Epithelial cell of proximal tubule (primary cell): Measurements from ENCODE around the gene MAD2L1BP. TPM values are rescaled to one million over a fixed set of nuclear protein-coding genes. Genes with fewer than 3 reads are reported as not detected.

Source experiments
- DNase-seq: peaks from one replicate; pipeline ENCODE4 v3.0.0-alpha.2; 2011; ENCODE audit warnings: low read depth
- H3K4me3 ChIP-seq: 2 replicates; pipeline ENCODE4 v1.5.1; 2011; ENCODE audit warnings: low read depth, mild to moderate bottlenecking, low read length
- CTCF ChIP-seq: conservative IDR thresholded peaks from 2 replicates; pipeline ENCODE4 v1.5.1; 2012; ENCODE audit warnings: low read depth, mild to moderate bottlenecking, low read length
- total RNA-seq: library from RNA; depleted of rRNA; stranded (reverse); fragments of >200 nt; gene quantifications from 2 replicates; pipeline ENCODE4 v1.2.3, GENCODE V29; 2015

The MAD2L1BP gene
- total RNA-seq, 1 donor from 2014 or later = 41.8 TPM

- H3K4me3 ChIP-seq = no peak overlapping the region
- no peak for TF ChIP-seq CTCF
- no peak for DNase-seq
These were observed 18.7 kb upstream of the MAD2L1BP start for GRCh38 chr6:43616725-43617472.

GRCh38 chr6:43621078-43621835 lies 14.4 kb upstream of the MAD2L1BP start:
- no peak for TF ChIP-seq CTCF
- no peak for DNase-seq

GRCh38 chr6:43621836-43622180 lies 13.8 kb upstream of the MAD2L1BP start:
- TF ChIP-seq CTCF = no peak
- DNase-seq = no peak
- H3K4me3 ChIP-seq = no peak overlapping the region

More at GRCh38 chr6:43621078-43621835, 14.4 kb upstream of the MAD2L1BP start:
- H3K4me3 ChIP-seq = no peak overlapping the region

- DNase-seq = no peak
- TF ChIP-seq CTCF = no peak
- H3K4me3 ChIP-seq = no peak overlapping the region
These were observed 13.1 kb upstream of the MAD2L1BP start for GRCh38 chr6:43622541-43622940.

GRCh38 chr6:43623880-43624785 lies 11.5 kb upstream of the MAD2L1BP start:
- no peak for DNase-seq
- no peak for TF ChIP-seq CTCF

GRCh38 chr6:43624786-43625288 lies 10.8 kb upstream of the MAD2L1BP start:
- DNase-seq = no peak
- H3K4me3 ChIP-seq = no peak overlapping the region
- TF ChIP-seq CTCF = no peak

More at GRCh38 chr6:43623880-43624785, 11.5 kb upstream of the MAD2L1BP start:
- no peak overlapping the region for H3K4me3 ChIP-seq
